HEK293 (cell line): Measurements from ENCODE around the gene GRAMD1B.

ENCODE experiments used
- CTCF ChIP-seq: fragments of 450-650 bp; formaldehyde crosslinking; IDR thresholded peaks from 2 replicates; pipeline ENCODE4 v1.5.1; 2016; ENCODE audit warnings: missing biosample characterization, missing genetic modification characterization
- HOXA7 ChIP-seq: sonication (generic); formaldehyde crosslinking; IDR thresholded peaks from 2 replicates; pipeline ENCODE4 v1.8.1; 2022; ENCODE audit warnings: missing genetic modification reagents, borderline replicate concordance
- TCF7L2 ChIP-seq: IDR thresholded peaks from 2 replicates; pipeline ENCODE4 v1.6.1; 2011; ENCODE audit warnings: low read depth, mild to moderate bottlenecking, inconsistent platforms, low read length, moderate library complexity, borderline replicate concordance
- ZBTB8A ChIP-seq: fragments of 450-650 bp; formaldehyde crosslinking; IDR thresholded peaks from 2 replicates; pipeline ENCODE4 v1.5.1; 2016; ENCODE audit warnings: missing biosample characterization, missing genetic modification characterization
- ZFP3 ChIP-seq: fragments of 450-650 bp; formaldehyde crosslinking; IDR thresholded peaks from 2 replicates; pipeline ENCODE4 v1.5.1; 2016; ENCODE audit warnings: low read depth, missing biosample characterization, missing genetic modification characterization
- ZNF394 ChIP-seq: fragments of 450-650 bp; formaldehyde crosslinking; IDR thresholded peaks from 2 replicates; pipeline ENCODE4 v1.5.1; 2016; ENCODE audit warnings: missing biosample characterization, missing genetic modification characterization, mild to moderate bottlenecking, moderate library complexity, borderline replicate concordance
- ZNF423 ChIP-seq: fragments of 450-650 bp; formaldehyde crosslinking; IDR thresholded peaks from 2 replicates; pipeline ENCODE4 v1.5.1; 2016; ENCODE audit warnings: missing biosample characterization, missing genetic modification characterization
- ZNF670 ChIP-seq: fragments of 450-650 bp; formaldehyde crosslinking; IDR thresholded peaks from 2 replicates; pipeline ENCODE4 v1.5.1; 2016; ENCODE audit warnings: missing biosample characterization, missing genetic modification characterization, low read depth

- TF ChIP-seq CTCF (tag by site-specific recombination) (no peak), ZBTB8A (tag by site-specific recombination) (no peak), ZNF394 (tag by site-specific recombination) (no peak), ZFP3 (no peak), TCF7L2 (no peak), ZNF670 (tag by site-specific recombination) (no peak), HOXA7 (CRISPR knock-in tag) (no peak), ZNF423 (no peak)
Measured at GRCh38 chr11:123406441-123407129, 23.5 kb upstream of the GRAMD1B start.
